ENCODE data around the gene INAFM2. TPM values are rescaled to one million over a fixed set of nuclear protein-coding genes. Genes with fewer than 3 reads are reported as not detected.

INAFM2 gene
- total and polyA plus RNA-seq, 9 of the 15 experiments (the other 6 are each of a cell fraction or from before 2014, with no cell fraction given), result 11.8 to 43.1 (median 27.2) TPM

- TF ChIP-seq ZNF592 (IDR thresholded peaks at IDR 0.05) (0 out of 2 replicates have a peak, but pooled peaks have one; percentile 16), DEAF1 (CRISPR knock-in tag; IDR thresholded peaks at IDR 0.05) (peak; percentile 45; the same call in 1 of the 2 replicates), XRCC5 (IDR thresholded peaks at IDR 0.05; ENCODE audit: low read depth, low read length) (peak; percentile 52; the same call in 1 of the 2 replicates), NELFE (IDR thresholded peaks at IDR 0.05; ENCODE audit: insufficient read depth, insufficient read length) (no peak), SMC3 (conservative IDR thresholded peaks at IDR 0.05; ENCODE audit: insufficient read depth, low read depth, low read length) (peak; percentile 54; the same call in 1 of the 2 replicates), RB1 (IDR thresholded peaks at IDR 0.05; ENCODE audit: low read depth) (peak; percentile 2; the same call in 1 of the 2 replicates), RCOR1 (IDR thresholded peaks at IDR 0.05; ENCODE audit: borderline replicate concordance in 1 of 2, low read depth in 2 of 2, low read length in 2 of 2) (0 out of 4 replicates have a peak, but pooled peaks of 1 of the 2 experiments have one; percentile 13), ZNF253 (CRISPR knock-in tag; conservative IDR thresholded peaks at IDR 0.05) (no peak), ZKSCAN1 (IDR thresholded peaks at IDR 0.05; ENCODE audit: low read depth, low read length) (no peak)
- TF ChIP-seq, protein P1, sequence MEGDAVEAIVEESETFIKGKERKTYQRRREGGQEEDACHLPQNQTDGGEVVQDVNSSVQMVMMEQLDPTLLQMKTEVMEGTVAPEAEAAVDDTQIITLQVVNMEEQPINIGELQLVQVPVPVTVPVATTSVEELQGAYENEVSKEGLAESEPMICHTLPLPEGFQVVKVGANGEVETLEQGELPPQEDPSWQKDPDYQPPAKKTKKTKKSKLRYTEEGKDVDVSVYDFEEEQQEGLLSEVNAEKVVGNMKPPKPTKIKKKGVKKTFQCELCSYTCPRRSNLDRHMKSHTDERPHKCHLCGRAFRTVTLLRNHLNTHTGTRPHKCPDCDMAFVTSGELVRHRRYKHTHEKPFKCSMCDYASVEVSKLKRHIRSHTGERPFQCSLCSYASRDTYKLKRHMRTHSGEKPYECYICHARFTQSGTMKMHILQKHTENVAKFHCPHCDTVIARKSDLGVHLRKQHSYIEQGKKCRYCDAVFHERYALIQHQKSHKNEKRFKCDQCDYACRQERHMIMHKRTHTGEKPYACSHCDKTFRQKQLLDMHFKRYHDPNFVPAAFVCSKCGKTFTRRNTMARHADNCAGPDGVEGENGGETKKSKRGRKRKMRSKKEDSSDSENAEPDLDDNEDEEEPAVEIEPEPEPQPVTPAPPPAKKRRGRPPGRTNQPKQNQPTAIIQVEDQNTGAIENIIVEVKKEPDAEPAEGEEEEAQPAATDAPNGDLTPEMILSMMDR (IDR thresholded peaks at IDR 0.05 in 2 of 3, conservative IDR thresholded peaks at IDR 0.05 in 1 of 3; ENCODE audit: insufficient read depth in 2 of 3, low read depth in 1 of 3, low read length in 3 of 3), result peak; percentile 84 to 86 (median 84)
- TF ChIP-seq, protein P2, sequence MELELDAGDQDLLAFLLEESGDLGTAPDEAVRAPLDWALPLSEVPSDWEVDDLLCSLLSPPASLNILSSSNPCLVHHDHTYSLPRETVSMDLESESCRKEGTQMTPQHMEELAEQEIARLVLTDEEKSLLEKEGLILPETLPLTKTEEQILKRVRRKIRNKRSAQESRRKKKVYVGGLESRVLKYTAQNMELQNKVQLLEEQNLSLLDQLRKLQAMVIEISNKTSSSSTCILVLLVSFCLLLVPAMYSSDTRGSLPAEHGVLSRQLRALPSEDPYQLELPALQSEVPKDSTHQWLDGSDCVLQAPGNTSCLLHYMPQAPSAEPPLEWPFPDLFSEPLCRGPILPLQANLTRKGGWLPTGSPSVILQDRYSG (tag; conservative IDR thresholded peaks at IDR 0.05; ENCODE audit: low read depth), result 0 out of 2 replicates have a peak, but pooled peaks have one; percentile 23
Measured at GRCh38 chr15:40320931-40321371, 2.5 kb upstream of the INAFM2 start (continued).

Measured in K562 (cell line).